Activated CD4-positive, alpha-beta T cell treated with anti-CD3 and anti-CD28 coated beads, Interleukin-2, amount 50 U/mL, for 4 hours (primary cell): ENCODE results near the gene MRRF.
"Not testable (repeated sequence)": the region's sequence is repeated elsewhere in the genome, so short reads cannot be mapped to it uniquely, and the experiment has no call there.

Experiments
- DNase-seq, 2 experiments: peaks; one replicate each; pipeline ENCODE4 v3.0.0-alpha.2; 2020

Gene MRRF

GRCh38 chr9:122363131-122363530 lies 98.4 kb downstream of the MRRF start:
- not testable (repeated sequence) for DNase-seq

GRCh38 chr9:122364117-122364782 lies 99.6 kb downstream of the MRRF start:
- DNase-seq, result no peak

- no peak for DNase-seq
Measured at GRCh38 chr9:122364783-122365150, 100.1 kb downstream of the MRRF start.

GRCh38 chr9:122366074-122366660 lies 101.5 kb downstream of the MRRF start:
- no peak for DNase-seq

GRCh38 chr9:122367065-122367464 lies 102.4 kb downstream of the MRRF start:
- DNase-seq, result no peak

- no peak for DNase-seq
Measured at GRCh38 chr9:122367774-122368460, 103.2 kb downstream of the MRRF start.

- no peak for DNase-seq
Measured at GRCh38 chr9:122368642-122369041, 104.0 kb downstream of the MRRF start.

GRCh38 chr9:122370303-122370702 lies 105.6 kb downstream of the MRRF start:
- DNase-seq, result no peak

GRCh38 chr9:122370869-122371755 lies 106.4 kb downstream of the MRRF start, which contains the start of gene PTGS1:
Gene PTGS1, plus strand, starts transcription at chr9:122371024. Its CDS starts 61 bp downstream, at chr9:122371085.
- DNase-seq, result no peak

GRCh38 chr9:122371846-122372245 lies 107.2 kb downstream of the MRRF start:
- no peak for DNase-seq

- no peak for DNase-seq
Measured at GRCh38 chr9:122372856-122373845, 108.5 kb downstream of the MRRF start.

- no peak for DNase-seq
Measured at GRCh38 chr9:122374885-122375420, 110.3 kb downstream of the MRRF start.

- DNase-seq, result no peak
Measured at GRCh38 chr9:122376796-122377195, 112.1 kb downstream of the MRRF start.

GRCh38 chr9:122377241-122378164 lies 112.8 kb downstream of the MRRF start:
- DNase-seq, result no peak

- DNase-seq, result no peak
Measured at GRCh38 chr9:122378236-122378635, 113.6 kb downstream of the MRRF start.

- no peak for DNase-seq
Measured at GRCh38 chr9:122379340-122379739, 114.7 kb downstream of the MRRF start.

GRCh38 chr9:122380293-122380692 lies 115.6 kb downstream of the MRRF start:
- no peak for DNase-seq
